HG02678 (cell line): ENCODE results near the gene NASP.

Source experiments
- ATAC-seq: cut with Tn5 transposase; IDR thresholded peaks from one replicate; pipeline ENCODE4 v1.9.1; 2021; ENCODE audit warnings: mild to moderate bottlenecking, moderate library complexity; ENCODE audit not compliant: unreplicated experiment

Gene NASP

GRCh38 chr1:45660336-45660735 lies 76.5 kb downstream of the NASP start:
- ATAC-seq: no peak

- ATAC-seq: no peak
Observed at GRCh38 chr1:45666836-45667235, 83.0 kb downstream of the NASP start.

GRCh38 chr1:45667321-45668111 lies 83.7 kb downstream of the NASP start:
- no peak for ATAC-seq
